Measurements from ENCODE around the gene MGAT4A.

GRCh38 chr2:98696200-98696599 is 34.7 kb downstream of the MGAT4A start:
- TF ChIP-seq EZH2 (IDR thresholded peaks at IDR 0.05) (no peak), POLR2AphosphoS5 (IDR thresholded peaks at IDR 0.05; ENCODE audit: borderline replicate concordance, low read depth, low read length) (no peak)
